Fibroblast of the aortic adventitia (primary cell): ENCODE results near the gene CACTIN. TPM values are rescaled to one million over a fixed set of nuclear protein-coding genes. Genes with fewer than 3 reads are reported as not detected.

ENCODE experiments used
- DNase-seq: peaks from one replicate; pipeline ENCODE4 v3.0.0-alpha.2; 2010; ENCODE audit warnings: low read depth
- H3K4me3 ChIP-seq: 2 replicates; pipeline ENCODE4 v1.5.1; 2011; ENCODE audit warnings: low read depth, mild to moderate bottlenecking, control low read depth, low read length, moderate library complexity
- total RNA-seq: library from RNA; depleted of rRNA; stranded (reverse); fragments of >200 nt; gene quantifications from 2 replicates; pipeline ENCODE4 v1.2.3, GENCODE V29; 2012; ENCODE audit warnings: low replicate concordance
- TF ChIP-seq, protein P1 (sequence below): IDR thresholded peaks from 2 replicates; pipeline ENCODE4 v1.5.1; 2011; ENCODE audit warnings: mild to moderate bottlenecking, low read length, control low read depth, inconsistent platforms; ENCODE audit not compliant: insufficient read depth

CACTIN gene
- total RNA-seq, result 15.7 and 21.3 TPM in 2 replicates

DNA sequence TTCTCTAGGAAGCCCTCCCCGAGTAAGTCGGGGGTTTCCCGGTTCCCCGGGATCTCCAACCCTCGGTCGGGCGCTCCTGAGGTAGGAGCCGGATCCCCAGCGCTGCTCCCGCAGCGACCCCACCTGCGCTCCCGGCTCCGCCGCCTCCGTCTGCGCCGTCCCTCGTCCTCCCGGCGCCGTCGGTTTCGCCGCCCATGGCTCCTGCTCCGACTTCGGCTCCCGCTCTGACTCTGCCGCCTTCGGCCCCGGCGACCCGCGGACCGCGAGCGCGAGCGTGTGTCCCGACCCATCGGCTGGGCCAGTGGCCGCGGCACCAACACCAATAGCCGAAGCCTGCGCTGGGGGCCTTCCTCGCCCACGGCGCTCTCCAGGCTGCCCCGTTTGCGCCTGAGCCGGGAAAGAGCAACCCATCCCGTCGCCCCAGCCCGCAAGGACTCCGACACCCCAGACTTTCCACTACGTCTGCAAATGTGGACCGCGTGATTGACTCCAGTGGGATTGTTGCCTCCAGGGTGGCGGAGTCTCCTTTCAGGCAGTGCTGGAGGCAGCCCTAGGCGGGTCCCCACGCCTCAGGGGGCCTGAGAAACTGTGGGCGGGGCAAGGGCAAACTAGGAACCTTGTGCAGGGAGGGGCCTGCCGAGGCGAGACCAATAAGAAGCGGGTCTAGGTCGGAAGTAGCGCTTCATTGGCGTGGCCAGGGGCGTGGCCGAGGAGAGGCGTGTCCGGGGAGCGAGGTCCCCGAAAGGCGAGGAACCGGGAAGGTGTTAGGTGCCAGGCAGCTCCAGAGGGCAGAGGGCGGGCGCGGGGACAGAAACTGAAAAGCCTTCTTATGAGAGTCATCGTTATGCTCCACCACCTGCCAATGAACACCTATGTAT, at the start of gene CACTIN:
Gene CACTIN, minus strand, starts transcription at position 318 of the 878 bp plus-strand sequence. Its CDS starts 28 bp downstream, at position 290.
- peak; percentile 98 for DNase-seq
- TF ChIP-seq, protein P1, sequence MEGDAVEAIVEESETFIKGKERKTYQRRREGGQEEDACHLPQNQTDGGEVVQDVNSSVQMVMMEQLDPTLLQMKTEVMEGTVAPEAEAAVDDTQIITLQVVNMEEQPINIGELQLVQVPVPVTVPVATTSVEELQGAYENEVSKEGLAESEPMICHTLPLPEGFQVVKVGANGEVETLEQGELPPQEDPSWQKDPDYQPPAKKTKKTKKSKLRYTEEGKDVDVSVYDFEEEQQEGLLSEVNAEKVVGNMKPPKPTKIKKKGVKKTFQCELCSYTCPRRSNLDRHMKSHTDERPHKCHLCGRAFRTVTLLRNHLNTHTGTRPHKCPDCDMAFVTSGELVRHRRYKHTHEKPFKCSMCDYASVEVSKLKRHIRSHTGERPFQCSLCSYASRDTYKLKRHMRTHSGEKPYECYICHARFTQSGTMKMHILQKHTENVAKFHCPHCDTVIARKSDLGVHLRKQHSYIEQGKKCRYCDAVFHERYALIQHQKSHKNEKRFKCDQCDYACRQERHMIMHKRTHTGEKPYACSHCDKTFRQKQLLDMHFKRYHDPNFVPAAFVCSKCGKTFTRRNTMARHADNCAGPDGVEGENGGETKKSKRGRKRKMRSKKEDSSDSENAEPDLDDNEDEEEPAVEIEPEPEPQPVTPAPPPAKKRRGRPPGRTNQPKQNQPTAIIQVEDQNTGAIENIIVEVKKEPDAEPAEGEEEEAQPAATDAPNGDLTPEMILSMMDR, result no peak
- H3K4me3 ChIP-seq, result peak within 1 kb of the TSS; percentile 93

DNA sequence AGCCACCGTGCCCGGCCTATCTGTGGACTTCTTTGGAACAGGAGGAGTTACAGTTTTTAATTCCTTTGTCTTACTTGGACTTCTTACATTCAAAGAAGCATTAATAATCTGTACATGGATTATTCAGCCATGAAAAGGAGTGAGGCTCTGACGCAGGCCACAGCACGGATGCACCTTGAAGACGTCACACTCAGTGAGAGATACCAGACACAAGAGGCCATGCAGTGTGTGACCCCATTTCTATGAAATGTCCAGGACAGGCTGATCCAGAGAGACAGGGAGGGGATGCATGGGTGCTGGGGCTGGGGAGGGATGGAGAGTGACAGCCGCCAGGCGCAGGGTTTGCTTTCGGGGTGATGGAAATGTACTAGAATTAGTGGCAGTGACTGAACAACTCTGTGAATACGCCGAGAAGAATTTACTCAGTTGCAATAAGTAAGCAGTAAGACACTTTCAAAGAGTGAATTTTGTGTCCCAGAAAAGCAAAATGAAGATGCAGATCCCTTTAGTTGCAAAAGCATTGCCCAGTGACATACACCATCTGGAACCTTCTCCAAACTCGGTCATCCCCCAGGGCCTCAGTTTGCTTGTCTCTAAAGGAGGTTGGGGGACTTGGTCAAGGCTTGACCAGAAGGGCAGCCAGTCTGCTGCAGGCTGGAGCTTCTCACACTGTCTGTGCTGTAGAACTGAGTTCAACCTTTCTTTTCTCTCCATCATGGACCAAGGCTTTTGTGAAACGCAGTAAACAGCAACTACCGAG, 48.4 kb upstream of the CACTIN start:
- DNase-seq, result no peak
- no peak overlapping the region for H3K4me3 ChIP-seq
- TF ChIP-seq, protein P1, result no peak

DNA sequence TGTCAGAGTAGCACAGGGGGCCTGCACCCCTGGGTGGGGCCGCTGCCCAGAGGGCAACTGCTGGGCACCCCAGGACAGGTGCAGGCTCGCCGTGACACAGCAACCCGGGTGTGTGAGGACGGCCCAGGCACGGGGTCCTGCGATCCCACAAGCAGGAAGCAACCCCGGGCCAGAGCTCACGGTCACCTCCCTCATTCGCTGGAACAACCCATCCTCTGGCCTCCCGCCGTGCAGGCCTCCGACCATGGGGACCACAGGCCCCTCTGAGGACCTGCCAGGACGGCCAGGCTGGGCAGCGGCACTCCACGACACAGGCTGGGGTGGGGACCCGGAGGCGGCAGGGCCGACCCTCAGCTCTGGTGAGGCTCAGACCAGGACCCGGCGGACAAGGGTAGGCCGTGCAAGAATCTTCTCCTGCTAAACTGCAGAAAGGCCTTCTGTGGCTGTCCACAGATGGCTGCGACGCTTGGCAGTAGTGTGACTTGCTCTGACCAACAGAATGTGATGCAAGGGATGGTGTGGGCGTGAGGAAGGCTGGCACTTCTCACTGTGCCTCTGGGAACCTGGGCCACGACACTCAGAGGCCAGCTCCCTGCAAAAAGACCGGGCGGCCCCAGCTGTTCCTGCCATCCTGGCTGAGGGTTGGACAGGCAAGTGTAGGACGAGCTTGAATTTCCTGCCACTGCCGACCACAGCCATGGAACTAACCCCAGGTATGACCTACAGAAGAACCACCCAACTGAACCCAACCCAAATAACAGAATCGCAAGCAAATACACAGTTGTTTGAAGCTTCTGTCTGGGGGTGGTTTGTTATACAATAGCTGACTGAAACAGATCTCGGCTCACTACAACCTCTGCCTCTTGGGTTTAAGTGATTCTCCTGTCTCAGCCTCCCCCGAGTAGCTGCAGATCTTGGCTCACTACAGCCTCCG, 47.2 kb upstream of the CACTIN start:
- H3K4me3 ChIP-seq, result no peak overlapping the region
- no peak for DNase-seq
- TF ChIP-seq, protein P1, result no peak

DNA sequence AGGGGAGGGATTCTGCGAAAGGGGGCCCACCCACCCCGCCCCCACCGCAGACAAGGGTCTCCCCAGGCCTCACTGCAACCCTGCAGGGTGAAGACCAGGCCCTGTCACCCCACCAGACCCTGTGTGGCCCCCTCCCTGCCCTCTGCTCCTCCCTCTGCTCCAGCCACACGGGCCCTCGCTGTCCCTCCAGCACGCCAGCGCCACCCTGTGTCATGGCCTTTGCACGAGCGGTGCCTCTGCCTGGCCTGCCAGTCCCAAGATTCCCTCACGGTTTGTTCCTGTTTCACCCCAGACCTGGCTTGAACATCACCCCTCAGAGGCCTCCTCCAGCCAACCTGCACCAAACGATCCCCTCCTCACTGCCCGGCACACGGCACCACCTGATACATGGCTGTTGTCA, 46.4 kb upstream of the CACTIN start:
- DNase-seq, result no peak
- TF ChIP-seq, protein P1, result no peak
- H3K4me3 ChIP-seq, result no peak overlapping the region

DNA sequence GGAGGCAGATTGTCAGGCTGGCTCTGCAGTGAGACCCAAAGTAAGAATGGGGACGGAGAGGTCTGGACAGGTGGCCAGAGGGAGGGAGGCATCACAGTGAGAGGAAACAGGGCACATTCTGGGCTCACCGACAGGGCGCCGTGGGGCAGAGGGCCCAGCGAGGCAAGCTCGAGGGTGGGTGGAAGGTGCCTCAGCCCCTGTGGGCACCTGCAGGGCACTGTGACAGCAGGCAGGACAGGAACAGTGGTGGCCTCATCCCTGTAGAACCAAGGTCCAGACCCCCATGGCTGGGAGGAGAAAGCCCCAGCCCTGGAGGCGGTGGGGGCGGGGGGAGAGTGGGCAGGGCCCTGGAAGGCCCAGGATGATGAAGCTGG, 46.0 kb upstream of the CACTIN start:
- DNase-seq, result no peak
- TF ChIP-seq, protein P1, result no peak
- H3K4me3 ChIP-seq, result no peak overlapping the region
